ENCODE data around the gene FOXP1. TPM values are rescaled to one million over a fixed set of nuclear protein-coding genes. Genes with fewer than 3 reads are reported as not detected.

The FOXP1 gene
- total RNA-seq, 1 donor from 2014 or later: 26.1 TPM

DNA sequence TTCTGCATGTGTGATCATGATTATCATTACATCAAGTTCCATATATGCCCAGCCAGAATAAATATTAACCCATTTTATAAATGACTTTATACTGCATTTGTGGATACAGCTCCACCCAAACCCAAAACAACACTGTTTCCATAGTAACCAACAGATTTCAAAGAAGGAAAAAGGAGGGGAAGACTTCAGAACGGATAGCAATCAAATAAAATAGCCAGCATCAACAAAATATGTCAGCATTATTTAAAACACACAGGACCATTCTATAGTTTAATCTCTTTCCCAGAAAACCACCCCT lies 114.4 kb downstream of the FOXP1 start:
- no peak overlapping the region for H3K4me3 ChIP-seq (ENCODE audit: low read depth, low read length)
- TF ChIP-seq, protein P1, sequence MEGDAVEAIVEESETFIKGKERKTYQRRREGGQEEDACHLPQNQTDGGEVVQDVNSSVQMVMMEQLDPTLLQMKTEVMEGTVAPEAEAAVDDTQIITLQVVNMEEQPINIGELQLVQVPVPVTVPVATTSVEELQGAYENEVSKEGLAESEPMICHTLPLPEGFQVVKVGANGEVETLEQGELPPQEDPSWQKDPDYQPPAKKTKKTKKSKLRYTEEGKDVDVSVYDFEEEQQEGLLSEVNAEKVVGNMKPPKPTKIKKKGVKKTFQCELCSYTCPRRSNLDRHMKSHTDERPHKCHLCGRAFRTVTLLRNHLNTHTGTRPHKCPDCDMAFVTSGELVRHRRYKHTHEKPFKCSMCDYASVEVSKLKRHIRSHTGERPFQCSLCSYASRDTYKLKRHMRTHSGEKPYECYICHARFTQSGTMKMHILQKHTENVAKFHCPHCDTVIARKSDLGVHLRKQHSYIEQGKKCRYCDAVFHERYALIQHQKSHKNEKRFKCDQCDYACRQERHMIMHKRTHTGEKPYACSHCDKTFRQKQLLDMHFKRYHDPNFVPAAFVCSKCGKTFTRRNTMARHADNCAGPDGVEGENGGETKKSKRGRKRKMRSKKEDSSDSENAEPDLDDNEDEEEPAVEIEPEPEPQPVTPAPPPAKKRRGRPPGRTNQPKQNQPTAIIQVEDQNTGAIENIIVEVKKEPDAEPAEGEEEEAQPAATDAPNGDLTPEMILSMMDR (conservative IDR thresholded peaks at IDR 0.05; ENCODE audit: low read depth, low read length): no peak
- DNase-seq (ENCODE audit: low read depth): no peak

DNA sequence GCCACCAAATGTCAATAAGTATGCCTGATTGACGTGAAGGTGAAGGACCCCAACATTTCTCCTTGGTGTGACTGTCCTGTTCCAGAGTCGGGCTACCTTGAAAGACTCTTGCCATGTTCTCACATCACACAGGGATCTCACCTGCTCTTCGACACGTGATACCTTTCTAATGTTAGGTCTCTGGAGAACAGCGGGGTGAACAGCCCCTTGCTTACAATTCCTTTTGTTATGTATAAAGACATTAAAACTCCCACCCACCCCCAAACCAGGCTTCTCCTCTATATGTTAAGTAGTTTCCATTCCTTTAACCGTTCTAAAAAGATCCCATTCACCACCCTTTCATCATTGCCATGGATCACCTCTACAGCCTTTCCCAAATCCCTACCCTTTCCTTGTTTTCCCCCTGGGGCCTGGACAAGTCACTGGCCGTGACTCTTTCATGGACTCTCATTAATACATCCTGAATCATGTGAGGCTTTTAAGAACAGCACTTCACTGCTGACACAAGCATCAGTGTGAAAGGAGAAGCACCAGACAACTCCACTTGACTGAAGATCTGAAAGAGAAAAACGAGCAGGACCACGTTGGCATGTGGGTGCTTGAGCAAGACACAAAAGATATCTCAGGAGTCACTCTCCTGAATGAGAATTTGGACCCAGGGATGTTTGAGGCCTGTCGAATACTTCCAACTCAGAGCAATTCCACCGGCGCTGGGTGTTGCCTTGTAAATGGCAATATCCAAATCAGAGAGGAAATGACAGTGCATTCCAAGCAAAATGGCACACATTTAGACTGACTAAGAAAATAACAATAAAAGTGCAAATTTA lies 115.0 kb downstream of the FOXP1 start:
- TF ChIP-seq, protein P1 (conservative IDR thresholded peaks at IDR 0.05; ENCODE audit: low read depth, low read length): no peak
- no peak for DNase-seq (ENCODE audit: low read depth)

DNA sequence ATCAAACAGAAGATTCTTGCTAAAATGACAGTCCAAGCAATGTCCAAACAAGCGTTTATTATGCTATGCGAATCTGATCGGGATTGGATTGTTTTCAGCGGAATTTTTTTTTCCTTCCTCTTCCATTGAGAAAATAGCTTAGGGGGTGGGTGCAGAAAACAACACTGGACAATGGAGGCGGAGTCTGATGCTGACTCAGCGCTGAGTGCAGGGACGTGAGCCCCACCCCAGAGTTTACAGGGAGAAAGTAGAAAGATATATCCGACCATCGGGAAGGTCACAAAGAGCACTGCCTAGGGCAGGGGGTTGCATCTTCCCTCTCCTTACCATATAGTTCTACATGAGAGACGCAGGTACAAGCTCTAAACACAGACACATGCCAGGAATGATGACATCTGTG lies 117.0 kb downstream of the FOXP1 start:
- TF ChIP-seq, protein P1 (conservative IDR thresholded peaks at IDR 0.05; ENCODE audit: low read depth, low read length): no peak
- DNase-seq (ENCODE audit: low read depth): no peak
- H3K4me3 ChIP-seq (ENCODE audit: low read depth, low read length): no peak overlapping the region

More for the DNA sequence above, 115.0 kb downstream of the FOXP1 start:
- H3K4me3 ChIP-seq (ENCODE audit: low read depth, low read length): no peak overlapping the region

DNA sequence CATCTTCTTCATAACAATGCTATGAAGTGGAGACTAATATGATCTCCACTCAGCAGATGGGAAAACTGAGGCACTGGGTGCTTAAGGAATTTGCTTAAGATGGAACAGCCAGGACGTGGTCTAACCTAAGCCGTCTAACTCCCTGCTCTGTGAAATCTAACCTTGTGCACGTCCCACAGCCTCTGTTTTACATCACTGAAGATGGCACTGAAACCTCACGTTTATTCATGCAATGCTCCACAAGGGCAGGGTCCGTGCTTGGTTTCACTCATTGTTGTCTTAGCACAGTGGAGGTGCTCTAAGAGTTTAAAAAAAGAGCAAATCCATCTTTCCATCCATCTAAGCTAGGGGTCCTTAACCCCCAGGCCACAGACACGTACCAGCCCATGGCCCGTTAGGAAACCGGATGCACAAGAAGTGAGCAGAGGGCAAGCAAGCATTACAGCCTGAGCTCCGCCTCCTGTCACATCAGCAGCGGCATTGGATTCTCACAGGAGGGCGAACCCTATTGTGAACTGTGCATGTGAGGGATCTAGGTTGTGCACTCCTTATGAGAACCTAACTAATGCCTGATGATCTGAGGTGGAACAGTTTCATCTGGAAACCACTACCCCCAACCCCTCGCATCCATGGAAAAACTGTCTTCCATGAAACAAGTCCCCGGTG lies 118.0 kb downstream of the FOXP1 start:
- no peak for DNase-seq (ENCODE audit: low read depth)
- no peak overlapping the region for H3K4me3 ChIP-seq (ENCODE audit: low read depth, low read length)
- TF ChIP-seq, protein P1 (conservative IDR thresholded peaks at IDR 0.05; ENCODE audit: low read depth, low read length): no peak

DNA sequence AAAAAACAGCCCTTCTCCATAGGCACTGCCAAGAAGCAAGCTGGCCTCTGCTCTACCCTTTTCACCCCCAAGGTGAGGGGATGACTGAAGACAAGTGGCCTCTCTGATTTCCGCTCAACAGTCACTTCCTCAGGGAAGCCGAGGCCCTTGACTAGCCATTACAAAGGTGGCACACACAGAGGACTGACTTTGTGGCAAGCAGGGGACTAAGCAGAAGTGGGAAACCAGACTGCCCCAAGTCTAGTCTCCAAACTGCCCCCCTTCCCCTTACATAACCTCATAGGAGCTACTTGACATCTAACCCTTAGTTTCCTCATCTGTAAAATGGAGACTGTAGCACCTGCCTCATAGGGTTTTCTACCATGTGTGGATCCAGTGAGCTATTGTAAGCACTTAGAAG lies 118.9 kb downstream of the FOXP1 start:
- H3K4me3 ChIP-seq (ENCODE audit: low read depth, low read length): no peak overlapping the region
- TF ChIP-seq, protein P1 (conservative IDR thresholded peaks at IDR 0.05; ENCODE audit: low read depth, low read length): no peak
- no peak for DNase-seq (ENCODE audit: low read depth)

DNA sequence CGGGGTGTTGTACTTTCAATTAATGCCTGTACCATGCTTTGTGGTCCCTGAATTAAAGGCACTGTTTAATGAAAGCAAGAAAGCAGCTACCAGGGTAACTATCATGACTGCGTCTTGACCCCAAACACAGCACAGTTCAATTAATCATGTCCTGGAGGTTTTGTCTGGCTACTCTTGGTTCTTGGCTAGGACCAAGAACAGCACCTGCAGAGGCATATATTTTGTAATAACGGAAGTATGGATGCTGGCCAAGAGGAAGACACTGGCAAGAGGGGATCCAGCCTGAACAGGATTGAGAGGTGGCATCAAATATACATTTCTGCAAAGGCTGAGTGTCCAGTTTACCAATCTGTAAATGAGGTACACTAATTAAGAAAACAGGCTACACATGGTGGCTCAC lies 119.9 kb downstream of the FOXP1 start:
- no peak for DNase-seq (ENCODE audit: low read depth)
- TF ChIP-seq, protein P1 (conservative IDR thresholded peaks at IDR 0.05; ENCODE audit: low read depth, low read length): no peak

More for the DNA sequence above, 119.9 kb downstream of the FOXP1 start:
- no peak overlapping the region for H3K4me3 ChIP-seq (ENCODE audit: low read depth, low read length)
